Transverse colon (tissue), 4 donors: ENCODE results near the gene UPP1. TPM values are rescaled to one million over a fixed set of nuclear protein-coding genes. Genes with fewer than 3 reads are reported as not detected.

Experiments
- DNase-seq: peaks from one replicate; pipeline ENCODE4 v3.0.0-alpha.2; 2019
- H3K27ac ChIP-seq, 4 donors: fragments of 200-600 bp; sonication (generic); 2 replicates each; pipeline ENCODE4 v1.5.1; 2016 to 2018; ENCODE audit warnings: inconsistent platforms in 4 of 4
- H3K27me3 ChIP-seq: fragments of 200-600 bp; sonication (generic); 2 replicates; pipeline ENCODE4 v1.5.1; 2017; ENCODE audit warnings: inconsistent platforms
- H3K36me3 ChIP-seq, 4 donors: fragments of 200-600 bp; sonication (generic); 2 replicates each; pipeline ENCODE4 v1.5.1; 2017 to 2019; ENCODE audit warnings: inconsistent platforms in 4 of 4
- H3K4me1 ChIP-seq, 4 donors: fragments of 200-600 bp; sonication (generic); 2 replicates each; pipeline ENCODE4 v1.5.1; 2017 to 2020; ENCODE audit warnings: inconsistent platforms in 4 of 4
- H3K4me3 ChIP-seq, 4 donors: fragments of 200-600 bp; sonication (generic); 1 replicate in 1 of 4; 2 replicates in 3 of 4; pipeline versions ENCODE4 v1.5.1 to v1.6.1; 2017 to 2019; ENCODE audit warnings: inconsistent platforms in 4 of 4
- H3K9me3 ChIP-seq, 2 donors: fragments of 200-600 bp; sonication (generic); 2 replicates each; pipeline ENCODE4 v1.5.1; 2017 to 2019; ENCODE audit warnings: inconsistent platforms in 2 of 2
- EP300 ChIP-seq: sonication (generic); formaldehyde crosslinking; IDR thresholded peaks from one replicate; pipeline ENCODE4 v1.6.1; 2017; ENCODE audit warnings: antibody characterized with exemption, low read depth
- POLR2A ChIP-seq: fragments of 450-650 bp; IDR thresholded peaks from one replicate; pipeline ENCODE4 v1.6.1; 2016; ENCODE audit warnings: antibody characterized with exemption, mild to moderate bottlenecking, moderate library complexity
- POLR2AphosphoS5 ChIP-seq, 3 donors: sonication (generic); formaldehyde crosslinking; IDR thresholded peaks; one replicate each; pipeline ENCODE4 v1.6.1; 2016; ENCODE audit warnings: antibody characterized with exemption in 3 of 3
- WGBS, 2 donors: methylation state at CpG; one replicate each; pipeline ENCODE4 v1.1.5; 2018; ENCODE audit warnings: low coverage in 1 of 2; 5-methylcytosine and 5-hydroxymethylcytosine counted together
- in situ Hi-C, 4 donors: fragments of 200-750 bp; cut with MboI; loops; one replicate each; pipeline versions ENCODE4 v1.15.0 to v1.15.1; 2017; ENCODE audit warnings: low sequenced_read_pairs in 3 of 4, low pct_ligation_motif_present in 1 of 4, low pct_unique_long_range_greater_than_20kb in 1 of 4
- intact Hi-C: fragments of 100-400 bp; cut with DNase I; formaldehyde crosslinking; loops from one replicate; pipeline ENCODE4 v1.15.1; 2023; ENCODE audit warnings: low total_unique reads
- total RNA-seq, 4 donors: library from RNA; depleted of rRNA; stranded (reverse); fragments of >200 nt; gene quantifications; one replicate each; pipeline ENCODE4 v1.1.0, GENCODE V29; 2016
- TF ChIP-seq, protein P1 (sequence below), 5 experiments: fragments of 200-600 bp in 3 of 5; fragments of 450-650 bp in 2 of 5; sonication (generic) in 3 of 5; IDR thresholded peaks; 1 replicate in 2 of 5; 2 replicates in 3 of 5; pipeline ENCODE4 v1.5.1; 2016 to 2017; ENCODE audit warnings: antibody characterized with exemption in 5 of 5, inconsistent platforms in 3 of 5, mild to moderate bottlenecking in 2 of 5, moderate library complexity in 1 of 5

UPP1 gene
- total RNA-seq, 4 donors from 2014 or later: 31.3 to 46.8 (median 39.3) TPM

DNA sequence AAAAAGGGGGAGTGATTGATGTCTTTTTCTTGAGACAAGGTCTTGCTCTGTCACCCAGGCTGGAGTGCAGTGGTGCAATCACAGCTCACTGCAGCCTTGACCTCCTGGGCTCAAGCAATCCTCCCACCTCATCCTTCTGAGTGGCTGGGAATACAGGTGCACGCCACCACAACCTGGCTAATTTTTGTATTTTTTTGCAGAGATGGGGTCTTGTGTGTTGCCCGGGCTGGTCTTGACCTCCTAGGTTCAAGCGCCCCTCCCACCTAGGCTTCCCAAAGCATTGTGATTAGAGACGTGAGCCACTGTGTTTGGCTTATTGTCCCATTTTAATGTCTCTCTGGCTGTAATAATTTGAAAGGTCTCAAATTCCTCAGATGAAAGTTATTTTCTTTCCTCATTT, 21.8 kb downstream of the UPP1 start:
- peaks cover 0 to 11% (median 5%) of the 10 kb centered on the region in 4 donors for H3K36me3 ChIP-seq
- H3K9me3 ChIP-seq: no peaks in the 10 kb centered on the region
- no peak overlapping the region for H3K27ac ChIP-seq
- 74 to 92% methylated on average over 3 to 4 of the region's 4 CpGs for WGBS, 2 donors
- TF ChIP-seq, protein P1, sequence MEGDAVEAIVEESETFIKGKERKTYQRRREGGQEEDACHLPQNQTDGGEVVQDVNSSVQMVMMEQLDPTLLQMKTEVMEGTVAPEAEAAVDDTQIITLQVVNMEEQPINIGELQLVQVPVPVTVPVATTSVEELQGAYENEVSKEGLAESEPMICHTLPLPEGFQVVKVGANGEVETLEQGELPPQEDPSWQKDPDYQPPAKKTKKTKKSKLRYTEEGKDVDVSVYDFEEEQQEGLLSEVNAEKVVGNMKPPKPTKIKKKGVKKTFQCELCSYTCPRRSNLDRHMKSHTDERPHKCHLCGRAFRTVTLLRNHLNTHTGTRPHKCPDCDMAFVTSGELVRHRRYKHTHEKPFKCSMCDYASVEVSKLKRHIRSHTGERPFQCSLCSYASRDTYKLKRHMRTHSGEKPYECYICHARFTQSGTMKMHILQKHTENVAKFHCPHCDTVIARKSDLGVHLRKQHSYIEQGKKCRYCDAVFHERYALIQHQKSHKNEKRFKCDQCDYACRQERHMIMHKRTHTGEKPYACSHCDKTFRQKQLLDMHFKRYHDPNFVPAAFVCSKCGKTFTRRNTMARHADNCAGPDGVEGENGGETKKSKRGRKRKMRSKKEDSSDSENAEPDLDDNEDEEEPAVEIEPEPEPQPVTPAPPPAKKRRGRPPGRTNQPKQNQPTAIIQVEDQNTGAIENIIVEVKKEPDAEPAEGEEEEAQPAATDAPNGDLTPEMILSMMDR (IDR thresholded peaks at IDR 0.05): no peak
- TF ChIP-seq POLR2AphosphoS5 (IDR thresholded peaks at IDR 0.05) (no peak), EP300 (no peak), POLR2A (no peak)
- no peaks in the 10 kb centered on the region for H3K27me3 ChIP-seq
- no peak for DNase-seq
- no peak overlapping the region for H3K4me3 ChIP-seq
- in situ Hi-C loops: loop anchor here in 3 of 4 donors (5.0 to 10.0 kb wide), 3 partner anchors 116 to 166 kb away; partner anchors contain the start of gene PKD1L1 (in 2 of the 3)
- H3K4me1 ChIP-seq: no peaks in the 10 kb centered on the region
- intact Hi-C loops: loop anchor here (2.0 to 5.0 kb wide), 2 partner anchors 119 to 166 kb away; no protein-coding TSS in a partner anchor

DNA sequence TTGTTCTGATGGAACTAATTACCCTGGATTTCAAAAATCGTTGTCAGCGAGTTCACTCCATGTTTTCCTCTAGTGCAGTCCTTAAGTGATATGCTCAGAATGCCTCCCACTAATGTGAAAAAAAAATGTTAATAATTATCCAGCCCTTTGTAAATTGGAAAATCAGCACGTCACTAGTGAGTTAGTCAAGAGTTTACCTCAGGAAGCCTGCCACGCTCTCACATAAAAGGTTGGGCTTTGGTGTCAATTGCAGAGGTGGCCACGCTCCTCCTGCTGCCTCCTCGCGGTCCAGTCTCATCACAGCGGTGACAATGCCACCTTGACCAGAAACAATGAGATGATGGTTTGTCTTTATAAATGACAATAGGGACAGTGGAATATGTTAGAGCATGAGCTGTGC, 22.5 kb downstream of the UPP1 start:
- in situ Hi-C loops: loop anchor here in 3 of 4 donors (5.0 to 10.0 kb wide), 3 partner anchors 117 to 167 kb away; partner anchors contain the start of gene PKD1L1 (in 2 of the 3)

DNA sequence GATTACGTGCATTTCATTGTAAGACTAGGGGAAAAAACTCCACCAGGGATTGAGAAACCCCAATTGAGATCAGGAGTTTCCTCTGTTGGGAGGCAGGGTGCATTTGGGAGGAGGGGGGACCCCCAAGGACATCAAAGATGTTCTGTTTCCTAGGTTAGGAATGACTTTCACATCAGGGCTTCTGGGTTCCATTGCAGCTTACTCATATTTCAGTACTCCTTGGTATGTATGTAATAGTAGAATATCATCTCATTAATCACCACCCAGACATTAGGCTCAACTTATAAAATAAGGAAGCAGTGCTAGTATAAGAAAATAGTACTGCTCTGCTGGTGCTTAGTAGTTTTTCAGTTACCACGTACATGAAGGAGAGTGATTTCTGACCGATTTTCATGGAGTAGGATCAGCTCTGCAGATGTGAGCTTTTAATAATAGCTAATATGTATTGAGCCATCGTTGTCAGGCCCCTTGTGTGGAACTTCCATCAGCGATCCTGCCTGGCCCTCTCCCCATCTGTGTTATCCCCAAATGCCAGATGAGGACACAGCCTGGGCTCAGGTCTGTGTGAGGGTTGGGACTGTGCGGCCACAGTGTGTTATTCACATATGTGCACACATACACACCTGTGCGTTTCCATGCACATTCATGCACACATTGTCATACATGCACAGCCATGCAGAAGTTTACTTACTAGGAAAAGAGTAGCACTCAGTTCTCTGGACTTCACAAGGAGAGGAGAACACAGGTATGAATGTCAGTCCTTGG, 23.5 kb downstream of the UPP1 start:
- no peaks in the 10 kb centered on the region for H3K9me3 ChIP-seq
- peaks cover 0 to 4% (median 2%) of the 10 kb centered on the region in 4 donors for H3K36me3 ChIP-seq
- no peak for DNase-seq
- H3K4me3 ChIP-seq: no peak overlapping the region
- no peak for TF ChIP-seq EP300
- TF ChIP-seq, protein P1 (IDR thresholded peaks at IDR 0.05): no peak
- no peak for TF ChIP-seq POLR2AphosphoS5 (IDR thresholded peaks at IDR 0.05)
- no peak overlapping the region for H3K27ac ChIP-seq
- H3K4me1 ChIP-seq: no peaks in the 10 kb centered on the region
- in situ Hi-C loops (loop anchor here in 3 of 4 donors (5.0 to 10.0 kb wide), 3 partner anchors 118 to 168 kb away; partner anchors contain the start of gene PKD1L1 (in 2 of the 3)), intact Hi-C loops (loop anchor here (5.0 kb wide), 1 partner anchor 120 kb away; no protein-coding TSS in a partner anchor)
- WGBS, 2 donors: 81 to 85% methylated on average over 4 to 7 of the region's 7 CpGs
- H3K27me3 ChIP-seq: no peaks in the 10 kb centered on the region

More for the DNA sequence above, 22.5 kb downstream of the UPP1 start:
- DNase-seq: no peak
- no peaks in the 10 kb centered on the region for H3K9me3 ChIP-seq
- no peak overlapping the region for H3K4me3 ChIP-seq
- H3K27ac ChIP-seq: no peak overlapping the region
- intact Hi-C loops: loop anchor here (2.0 to 5.0 kb wide), 2 partner anchors 119 to 167 kb away; no protein-coding TSS in a partner anchor
- peaks cover 0 to 11% (median 5%) of the 10 kb centered on the region in 4 donors for H3K36me3 ChIP-seq
- TF ChIP-seq POLR2A (no peak), POLR2AphosphoS5 (IDR thresholded peaks at IDR 0.05) (no peak), EP300 (no peak)
- TF ChIP-seq, protein P1 (IDR thresholded peaks at IDR 0.05): no peak
- H3K27me3 ChIP-seq: no peaks in the 10 kb centered on the region
- 86 to 94% methylated on average over 5 to 8 of the region's 8 CpGs for WGBS, 2 donors
- H3K4me1 ChIP-seq: no peaks in the 10 kb centered on the region

DNA sequence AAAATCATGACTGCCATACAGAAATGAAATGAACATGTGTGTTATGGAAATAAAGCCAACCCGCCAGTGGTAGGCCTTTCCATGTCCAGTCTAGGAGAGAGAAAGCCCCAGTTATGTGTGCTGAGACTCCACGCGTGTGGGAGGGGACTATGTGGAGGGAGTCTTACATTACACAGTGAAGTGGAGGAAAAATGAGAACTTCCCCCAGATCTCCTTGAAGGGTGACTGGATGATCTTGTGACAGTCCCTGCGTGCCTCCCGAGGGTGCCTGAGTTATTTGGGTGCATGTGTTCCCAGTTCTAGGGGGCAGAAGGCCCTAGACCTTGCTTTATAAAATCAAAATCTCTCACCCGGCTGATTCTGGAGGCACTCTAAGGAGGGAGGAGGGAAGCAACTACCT, 24.2 kb downstream of the UPP1 start:
- no peak overlapping the region for H3K4me3 ChIP-seq
- TF ChIP-seq POLR2A (no peak), EP300 (no peak)
- no peaks in the 10 kb centered on the region for H3K27me3 ChIP-seq
- in situ Hi-C loops: loop anchor here in 3 of 4 donors (5.0 to 10.0 kb wide), 3 partner anchors 118 to 168 kb away; partner anchors contain the start of gene PKD1L1 (in 2 of the 3)
- no peaks in the 10 kb centered on the region for H3K36me3 ChIP-seq
- intact Hi-C loops: loop anchor here (5.0 kb wide), 1 partner anchor 121 kb away; no protein-coding TSS in a partner anchor
- no peak overlapping the region for H3K27ac ChIP-seq
- 70 to 90% methylated on average over 3 to 6 of the region's 6 CpGs for WGBS, 2 donors
- H3K4me1 ChIP-seq: no peaks in the 10 kb centered on the region
- no peaks in the 10 kb centered on the region for H3K9me3 ChIP-seq
- no peak for DNase-seq
